Muscle layer of duodenum (tissue), 2 donors: ENCODE measurements around the gene KCTD16.

Experiments
- H3K27ac ChIP-seq: one replicate; pipeline ENCODE4 v1.7.0; 2013; ENCODE audit warnings: mild to moderate bottlenecking, low read length
- H3K27me3 ChIP-seq: one replicate; pipeline ENCODE4 v1.7.0; 2013; ENCODE audit warnings: low read depth, mild to moderate bottlenecking, control low read depth, low read length
- H3K36me3 ChIP-seq, 2 donors: one replicate each; pipeline ENCODE4 v1.7.0; 2013; ENCODE audit warnings: low read length in 2 of 2, control low read depth in 1 of 2, mild to moderate bottlenecking in 1 of 2; ENCODE audit not compliant: insufficient read depth in 2 of 2, control insufficient read depth in 1 of 2
- H3K4me1 ChIP-seq, 2 donors: one replicate each; pipeline ENCODE4 v1.7.0; 2013; ENCODE audit warnings: low read length in 2 of 2, mild to moderate bottlenecking in 2 of 2, control low read depth in 1 of 2, moderate library complexity in 1 of 2; ENCODE audit not compliant: insufficient read depth in 2 of 2, control insufficient read depth in 1 of 2
- H3K4me3 ChIP-seq, 2 donors: one replicate each; pipeline ENCODE4 v1.7.0; 2013; ENCODE audit warnings: low read length in 2 of 2, low read depth in 1 of 2, mild to moderate bottlenecking in 1 of 2
- H3K9me3 ChIP-seq, 2 donors: one replicate each; pipeline ENCODE4 v1.7.0; 2013; ENCODE audit warnings: low read length in 2 of 2, control low read depth in 1 of 2, mild to moderate bottlenecking in 1 of 2; ENCODE audit not compliant: control insufficient read depth in 1 of 2
- donor health status: healthy.

The KCTD16 gene

DNA sequence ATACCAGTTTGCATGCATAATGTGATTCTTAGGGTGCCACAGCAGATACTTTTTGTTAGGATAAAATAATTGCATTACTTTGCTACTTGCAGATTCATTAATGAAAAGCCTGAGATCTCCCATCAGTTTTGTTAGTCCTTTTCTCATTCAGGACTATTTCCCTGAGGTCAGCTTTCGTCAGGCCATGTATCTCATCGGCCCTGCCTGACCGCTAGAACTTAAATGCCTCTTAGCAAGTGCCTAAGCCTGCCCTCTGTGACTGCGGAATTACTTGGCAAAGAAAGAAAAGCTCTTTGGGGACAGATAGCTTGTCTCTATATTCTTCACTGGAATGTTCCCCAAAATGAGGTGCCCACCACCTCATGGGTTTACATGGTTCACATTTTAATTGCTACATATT is 147.8 kb downstream of the KCTD16 start:
- Histone ChIP-seq H3K4me1 (no peaks in the 10 kb centered on the region), H3K36me3 (no peaks in the 10 kb centered on the region), H3K27ac (no peak overlapping the region), H3K27me3 (no peaks in the 10 kb centered on the region), H3K4me3 (no peak overlapping the region), H3K9me3 (no peaks in the 10 kb centered on the region)

DNA sequence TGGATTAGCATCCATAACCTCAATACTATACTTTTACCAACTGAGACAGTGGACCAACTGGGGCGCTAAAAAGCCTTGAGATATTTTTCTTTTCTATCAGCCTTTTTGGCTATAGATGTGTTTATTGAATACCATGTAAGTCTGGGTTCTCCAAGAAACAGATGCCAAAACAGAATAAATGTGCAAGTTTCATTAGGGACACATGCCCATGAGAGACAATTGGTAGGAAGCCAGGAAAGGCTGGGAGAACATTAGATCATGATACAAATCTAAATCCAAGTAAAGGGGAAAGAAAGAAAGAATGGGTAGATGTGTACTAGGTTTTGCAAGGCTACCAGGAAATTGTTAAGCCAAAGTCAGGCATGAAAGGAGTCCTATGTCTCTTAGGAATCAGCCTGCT is 152.5 kb downstream of the KCTD16 start:
- no peak overlapping the region for H3K4me3 ChIP-seq
- no peaks in the 10 kb centered on the region for H3K27me3 ChIP-seq
- no peaks in the 10 kb centered on the region for H3K36me3 ChIP-seq
- H3K9me3 ChIP-seq = no peaks in the 10 kb centered on the region
- H3K4me1 ChIP-seq = no peaks in the 10 kb centered on the region
- no peak overlapping the region for H3K27ac ChIP-seq

GRCh38 chr5:144325532-144325931 is 154.9 kb downstream of the KCTD16 start:
- no peak overlapping the region for H3K27ac ChIP-seq
- H3K9me3 ChIP-seq = no peaks in the 10 kb centered on the region
- H3K36me3 ChIP-seq = no peaks in the 10 kb centered on the region
- H3K4me1 ChIP-seq = no peaks in the 10 kb centered on the region
- H3K27me3 ChIP-seq = no peaks in the 10 kb centered on the region
- H3K4me3 ChIP-seq = no peak overlapping the region

DNA sequence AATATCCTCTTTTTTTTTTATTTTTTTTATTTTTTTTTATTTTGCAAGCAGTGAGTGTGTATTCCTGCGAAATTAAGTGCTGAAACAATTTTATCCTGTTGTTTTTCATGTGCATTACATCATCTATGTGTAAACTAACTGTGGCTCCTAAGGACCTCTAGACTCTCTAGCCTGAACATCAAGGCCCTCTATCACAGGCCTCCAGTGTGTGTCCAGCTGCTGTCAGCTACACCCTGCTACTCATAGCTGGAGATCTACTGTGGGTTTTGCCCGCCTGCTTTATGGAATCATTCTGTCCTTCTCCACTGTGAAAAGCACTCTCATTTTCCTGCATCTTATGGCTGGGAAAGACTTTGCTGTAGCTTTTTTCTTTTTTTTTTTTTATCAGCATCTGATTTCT is 157.8 kb downstream of the KCTD16 start:
- Histone ChIP-seq H3K4me3 (no peak overlapping the region), H3K36me3 (no peaks in the 10 kb centered on the region), H3K27ac (no peak overlapping the region), H3K4me1 (no peaks in the 10 kb centered on the region), H3K9me3 (no peaks in the 10 kb centered on the region), H3K27me3 (no peaks in the 10 kb centered on the region)

DNA sequence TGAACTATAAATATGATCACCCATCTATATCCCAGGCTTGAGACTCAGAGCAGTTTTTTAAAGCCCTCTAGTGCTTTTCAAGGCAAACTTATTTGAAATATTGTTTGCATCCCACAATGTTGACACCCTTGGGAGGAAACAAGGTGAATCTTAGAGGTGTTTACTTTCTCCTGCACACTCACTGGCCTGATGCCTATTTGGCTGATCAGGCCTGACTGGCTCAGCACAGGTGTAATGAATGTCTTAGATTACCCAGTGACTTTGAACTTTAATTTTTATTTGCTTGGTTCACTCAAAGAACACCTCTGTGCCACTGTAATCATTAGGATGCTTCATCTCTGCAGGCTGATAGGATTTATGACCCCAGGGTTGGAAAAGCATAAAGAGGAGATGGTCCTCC is 158.3 kb downstream of the KCTD16 start:
- no peaks in the 10 kb centered on the region for H3K4me1 ChIP-seq
- H3K27me3 ChIP-seq = no peaks in the 10 kb centered on the region
- no peak overlapping the region for H3K4me3 ChIP-seq
- no peaks in the 10 kb centered on the region for H3K36me3 ChIP-seq
- H3K9me3 ChIP-seq = no peaks in the 10 kb centered on the region
- no peak overlapping the region for H3K27ac ChIP-seq

GRCh38 chr5:144329681-144330080 is 159.0 kb downstream of the KCTD16 start:
- Histone ChIP-seq H3K9me3 (no peaks in the 10 kb centered on the region), H3K27ac (no peak overlapping the region), H3K4me3 (no peak overlapping the region), H3K27me3 (no peaks in the 10 kb centered on the region), H3K36me3 (no peaks in the 10 kb centered on the region), H3K4me1 (no peaks in the 10 kb centered on the region)

DNA sequence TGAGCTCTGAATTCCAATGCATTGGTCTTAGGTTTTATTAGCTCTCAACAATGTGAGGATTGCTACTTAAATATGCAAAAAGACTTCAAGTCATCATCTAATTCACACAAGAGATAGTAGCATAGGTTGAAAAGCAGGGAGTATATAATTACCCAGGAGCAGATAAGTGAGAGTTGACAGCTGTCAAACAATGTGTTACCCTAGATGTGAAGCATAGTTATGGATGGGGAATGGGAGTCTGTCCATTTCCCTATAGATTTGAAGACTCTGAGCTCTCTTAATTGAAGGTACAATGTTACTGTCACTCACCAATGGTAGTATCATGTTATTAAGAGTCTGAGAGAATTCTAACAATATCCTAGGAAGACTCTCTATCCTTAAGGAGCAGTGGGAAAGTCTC is 160.7 kb downstream of the KCTD16 start:
- no peaks in the 10 kb centered on the region for H3K36me3 ChIP-seq
- H3K27ac ChIP-seq = no peak overlapping the region
- H3K27me3 ChIP-seq = no peaks in the 10 kb centered on the region
- no peaks in the 10 kb centered on the region for H3K4me1 ChIP-seq
- no peak overlapping the region for H3K4me3 ChIP-seq
- H3K9me3 ChIP-seq = no peaks in the 10 kb centered on the region

DNA sequence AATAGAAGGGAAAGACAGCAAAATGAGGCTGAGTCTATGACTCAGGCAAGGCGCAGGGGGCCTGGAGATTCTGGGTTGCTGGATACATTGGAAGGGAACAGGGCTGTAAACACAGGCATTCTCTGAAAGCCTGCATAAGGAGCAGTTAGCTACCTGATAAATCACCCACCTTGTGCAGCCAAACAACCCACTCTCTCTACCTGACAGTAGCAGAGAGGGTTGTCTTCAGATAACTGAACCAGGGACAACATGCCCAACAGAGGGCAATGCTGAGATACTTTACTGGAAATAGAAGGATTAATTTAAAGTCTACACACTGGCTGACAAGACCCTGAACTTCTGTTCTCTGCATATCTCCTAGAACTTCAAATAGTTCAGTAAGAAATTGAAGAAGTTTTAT is 161.6 kb downstream of the KCTD16 start:
- Histone ChIP-seq H3K4me1 (no peaks in the 10 kb centered on the region), H3K27ac (no peak overlapping the region), H3K9me3 (no peaks in the 10 kb centered on the region), H3K36me3 (no peaks in the 10 kb centered on the region), H3K4me3 (no peak overlapping the region), H3K27me3 (no peaks in the 10 kb centered on the region)

DNA sequence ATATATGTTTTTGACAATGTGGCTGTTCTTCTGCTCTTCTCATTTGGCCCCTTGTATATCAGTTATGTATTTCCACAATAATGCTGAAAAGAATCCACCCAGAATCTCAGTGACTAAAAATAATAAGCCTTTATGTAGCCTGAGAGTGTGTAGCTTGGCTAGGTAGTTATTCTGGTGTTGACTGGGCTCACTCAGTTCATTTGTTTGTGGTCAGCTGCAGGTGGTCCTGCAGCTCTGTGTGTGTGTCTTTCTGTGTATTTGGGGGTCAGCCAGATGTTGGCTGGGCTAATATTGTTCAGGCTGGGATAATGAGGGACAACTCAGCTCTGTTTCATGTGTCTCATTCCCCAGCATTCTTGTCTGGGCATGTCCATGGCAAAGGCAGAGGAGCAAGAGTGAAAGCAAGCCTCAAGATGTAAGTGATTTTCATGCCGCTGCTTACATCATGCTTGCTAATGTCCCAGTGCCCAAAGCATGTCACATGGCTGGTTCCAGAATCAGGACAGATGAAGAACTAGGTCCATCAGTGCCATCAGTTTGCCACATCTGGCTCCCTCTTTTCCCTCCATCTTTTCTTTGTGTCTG is 162.8 kb downstream of the KCTD16 start:
- Histone ChIP-seq H3K36me3 (no peaks in the 10 kb centered on the region), H3K4me3 (no peak overlapping the region), H3K4me1 (no peaks in the 10 kb centered on the region), H3K27ac (no peak overlapping the region), H3K27me3 (no peaks in the 10 kb centered on the region), H3K9me3 (no peaks in the 10 kb centered on the region)

GRCh38 chr5:144335561-144335960 is 164.9 kb downstream of the KCTD16 start:
- no peaks in the 10 kb centered on the region for H3K4me1 ChIP-seq
- H3K4me3 ChIP-seq = no peak overlapping the region
- H3K36me3 ChIP-seq = no peaks in the 10 kb centered on the region
- H3K9me3 ChIP-seq = no peaks in the 10 kb centered on the region
- no peaks in the 10 kb centered on the region for H3K27me3 ChIP-seq
- no peak overlapping the region for H3K27ac ChIP-seq

DNA sequence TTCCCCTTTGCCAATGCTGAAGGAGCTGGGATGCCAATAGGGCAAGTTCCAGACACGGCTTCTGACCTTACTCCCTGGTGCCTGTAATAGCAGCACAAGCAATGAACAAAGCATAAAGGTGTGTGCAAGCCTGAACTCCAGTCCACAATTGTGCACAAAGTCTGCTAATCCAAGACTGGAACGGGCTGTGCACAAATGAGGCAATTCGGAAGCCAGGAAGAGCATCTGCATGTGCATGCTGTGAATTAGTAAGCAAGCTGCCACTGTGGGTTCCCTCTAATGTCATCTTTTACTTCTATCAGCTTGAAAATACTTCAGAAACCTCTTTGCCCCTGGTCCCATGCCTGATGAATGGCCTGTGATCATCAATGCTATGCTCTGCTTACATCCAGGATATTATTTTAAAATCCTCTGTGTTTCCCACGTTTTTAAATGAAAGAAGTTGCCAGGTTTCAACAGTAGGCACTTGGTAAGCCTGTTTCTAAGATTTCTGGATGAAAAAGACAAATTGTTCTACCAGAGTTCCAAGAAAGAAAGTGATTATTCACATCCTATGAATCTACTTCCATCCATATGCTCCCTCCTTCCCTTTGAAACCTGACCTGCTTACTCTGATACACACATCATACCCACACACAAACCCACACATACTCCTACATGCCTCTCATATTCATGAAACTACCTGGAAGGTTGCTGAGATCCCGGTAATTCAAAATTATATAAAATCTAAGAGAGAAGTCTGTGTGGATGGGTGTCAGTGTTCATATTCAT is 165.7 kb downstream of the KCTD16 start:
- Histone ChIP-seq H3K9me3 (no peaks in the 10 kb centered on the region), H3K27ac (no peak overlapping the region), H3K27me3 (no peaks in the 10 kb centered on the region), H3K4me1 (no peaks in the 10 kb centered on the region), H3K36me3 (no peaks in the 10 kb centered on the region), H3K4me3 (no peak overlapping the region)

- Histone ChIP-seq H3K36me3 (no peaks in the 10 kb centered on the region), H3K4me3 (no peak overlapping the region), H3K27ac (no peak overlapping the region), H3K27me3 (no peaks in the 10 kb centered on the region), H3K4me1 (no peaks in the 10 kb centered on the region), H3K9me3 (no peaks in the 10 kb centered on the region)
Observed at GRCh38 chr5:144352330-144352729, 181.7 kb downstream of the KCTD16 start.
